GM06990 (cell line): ENCODE data around the gene KAZALD1.
A peak's percentile ranks its signal among the peaks of the same experiment; 100 is the strongest.

Source experiments
- DNase-seq: peaks from one replicate; pipeline ENCODE4 v3.0.0-alpha.2; 2011; ENCODE audit not compliant: insufficient read length; ENCODE audit errors: extremely low read depth
- H3K27me3 ChIP-seq: replicated peaks from 2 replicates; pipeline ENCODE4 v1.6.0; 2011; ENCODE audit warnings: low read length; ENCODE audit not compliant: control insufficient read depth, insufficient read depth
- H3K36me3 ChIP-seq: 2 replicates; pipeline ENCODE4 v1.5.1; 2011; ENCODE audit warnings: low read length; ENCODE audit not compliant: control insufficient read depth, insufficient read depth
- H3K4me3 ChIP-seq: replicated peaks from 2 replicates; pipeline ENCODE4 v1.5.1; 2011; ENCODE audit warnings: low read depth, mild to moderate bottlenecking, control low read depth, low read length
- CTCF ChIP-seq: IDR thresholded peaks from 2 replicates; pipeline ENCODE4 v1.5.1; 2011; ENCODE audit warnings: low read length, control low read depth, mild to moderate bottlenecking, inconsistent platforms; ENCODE audit not compliant: insufficient read depth, poor library complexity, severe bottlenecking

The KAZALD1 gene

GRCh38 chr10:101042667-101043362, 19.0 kb upstream of the KAZALD1 start:
- no peak for TF ChIP-seq CTCF
- H3K27me3 ChIP-seq = no peaks in the 10 kb centered on the region
- peak; percentile 89 for DNase-seq

GRCh38 chr10:101043363-101043707, 18.5 kb upstream of the KAZALD1 start:
- Histone ChIP-seq H3K4me3 (peak overlapping the region; percentile 65), H3K27me3 (no peaks in the 10 kb centered on the region), H3K36me3 (no peaks in the 10 kb centered on the region)
- no peak for DNase-seq
- no peak for TF ChIP-seq CTCF

More at GRCh38 chr10:101042667-101043362, 19.0 kb upstream of the KAZALD1 start:
- peak overlapping the region; percentile 65 for H3K4me3 ChIP-seq
- no peaks in the 10 kb centered on the region for H3K36me3 ChIP-seq

GRCh38 chr10:101044117-101044516, 17.7 kb upstream of the KAZALD1 start:
- Histone ChIP-seq H3K4me3 (no peak overlapping the region), H3K36me3 (no peaks in the 10 kb centered on the region), H3K27me3 (no peaks in the 10 kb centered on the region)
- no peak for DNase-seq
- TF ChIP-seq CTCF = no peak

GRCh38 chr10:101046332-101047238, 15.2 kb upstream of the KAZALD1 start:
- no peaks in the 10 kb centered on the region for H3K36me3 ChIP-seq
- no peak for DNase-seq
- no peak overlapping the region for H3K4me3 ChIP-seq
- TF ChIP-seq CTCF = no peak
- no peaks in the 10 kb centered on the region for H3K27me3 ChIP-seq

GRCh38 chr10:101047268-101047667, 14.5 kb upstream of the KAZALD1 start:
- DNase-seq = no peak
- Histone ChIP-seq H3K27me3 (no peaks in the 10 kb centered on the region), H3K36me3 (no peaks in the 10 kb centered on the region), H3K4me3 (no peak overlapping the region)
- no peak for TF ChIP-seq CTCF
